ENCODE measurements around the gene CNIH4. TPM values are rescaled to one million over a fixed set of nuclear protein-coding genes. Genes with fewer than 3 reads are reported as not detected.

The CNIH4 gene
- polyA plus RNA-seq, 1 donor from 2014 or later = 53.2 TPM

DNA sequence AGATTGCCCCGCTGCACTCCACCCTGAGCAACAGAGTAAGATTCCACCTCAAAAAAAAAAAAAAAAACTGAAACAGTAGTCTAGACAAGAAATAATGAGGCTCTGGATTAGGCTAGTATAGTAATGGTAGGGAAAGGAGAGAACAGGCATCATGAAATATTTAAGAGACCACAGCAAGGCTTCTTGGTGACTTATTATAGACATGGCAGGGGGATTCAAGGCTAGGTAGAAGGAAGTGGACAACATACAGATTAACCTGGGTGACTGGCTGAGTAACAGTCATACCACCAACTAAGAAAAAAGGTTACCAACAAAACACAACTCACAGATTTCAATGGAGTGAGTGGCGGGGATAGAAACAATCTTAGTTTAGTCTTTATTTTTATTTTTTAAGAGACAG, 35.0 kb upstream of the CNIH4 start:
- Histone ChIP-seq H2AFZ (ENCODE audit: low read depth, low read length) (no peak overlapping the region), H3K27me3 (ENCODE audit: insufficient read depth, low read depth, low read length) (no peaks in the 10 kb centered on the region), H3K4me3 (ENCODE audit: low read length) (no peak overlapping the region), H3F3A (ENCODE audit: insufficient read depth, low read length, poor library complexity, severe bottlenecking) (no peaks in the 10 kb centered on the region), H3K79me2 (replicated peaks; ENCODE audit: insufficient read depth, low read length) (peaks cover 4% of the 10 kb centered on the region), H3K9me2 (ENCODE audit: insufficient read depth, low read length) (no peaks in the 10 kb centered on the region), H3K9ac (ENCODE audit: low read length) (no peak overlapping the region), H3K9me3 (ENCODE audit: low read length) (no peaks in the 10 kb centered on the region), H3K36me3 (ENCODE audit: insufficient read depth, low read length) (no peaks in the 10 kb centered on the region), H3K4me2 (ENCODE audit: low read length) (no peak overlapping the region), H3K27ac (ENCODE audit: low read length) (no peak overlapping the region), H4K20me1 (ENCODE audit: insufficient read depth) (no peaks in the 10 kb centered on the region)
- no peak for TF ChIP-seq EZH2 (IDR thresholded peaks at IDR 0.05; ENCODE audit: borderline replicate concordance, insufficient read depth, low read length, poor library complexity, severe bottlenecking)
- TF ChIP-seq RAD21 (conservative IDR thresholded peaks at IDR 0.05) = no peak
- no peak for TF ChIP-seq TAF1 (IDR thresholded peaks at IDR 0.05; ENCODE audit: low read depth)
- no peak for TF ChIP-seq SMC3 (conservative IDR thresholded peaks at IDR 0.05; ENCODE audit: poor library complexity)
- TF ChIP-seq, protein P1, sequence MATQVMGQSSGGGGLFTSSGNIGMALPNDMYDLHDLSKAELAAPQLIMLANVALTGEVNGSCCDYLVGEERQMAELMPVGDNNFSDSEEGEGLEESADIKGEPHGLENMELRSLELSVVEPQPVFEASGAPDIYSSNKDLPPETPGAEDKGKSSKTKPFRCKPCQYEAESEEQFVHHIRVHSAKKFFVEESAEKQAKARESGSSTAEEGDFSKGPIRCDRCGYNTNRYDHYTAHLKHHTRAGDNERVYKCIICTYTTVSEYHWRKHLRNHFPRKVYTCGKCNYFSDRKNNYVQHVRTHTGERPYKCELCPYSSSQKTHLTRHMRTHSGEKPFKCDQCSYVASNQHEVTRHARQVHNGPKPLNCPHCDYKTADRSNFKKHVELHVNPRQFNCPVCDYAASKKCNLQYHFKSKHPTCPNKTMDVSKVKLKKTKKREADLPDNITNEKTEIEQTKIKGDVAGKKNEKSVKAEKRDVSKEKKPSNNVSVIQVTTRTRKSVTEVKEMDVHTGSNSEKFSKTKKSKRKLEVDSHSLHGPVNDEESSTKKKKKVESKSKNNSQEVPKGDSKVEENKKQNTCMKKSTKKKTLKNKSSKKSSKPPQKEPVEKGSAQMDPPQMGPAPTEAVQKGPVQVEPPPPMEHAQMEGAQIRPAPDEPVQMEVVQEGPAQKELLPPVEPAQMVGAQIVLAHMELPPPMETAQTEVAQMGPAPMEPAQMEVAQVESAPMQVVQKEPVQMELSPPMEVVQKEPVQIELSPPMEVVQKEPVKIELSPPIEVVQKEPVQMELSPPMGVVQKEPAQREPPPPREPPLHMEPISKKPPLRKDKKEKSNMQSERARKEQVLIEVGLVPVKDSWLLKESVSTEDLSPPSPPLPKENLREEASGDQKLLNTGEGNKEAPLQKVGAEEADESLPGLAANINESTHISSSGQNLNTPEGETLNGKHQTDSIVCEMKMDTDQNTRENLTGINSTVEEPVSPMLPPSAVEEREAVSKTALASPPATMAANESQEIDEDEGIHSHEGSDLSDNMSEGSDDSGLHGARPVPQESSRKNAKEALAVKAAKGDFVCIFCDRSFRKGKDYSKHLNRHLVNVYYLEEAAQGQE (IDR thresholded peaks at IDR 0.05; ENCODE audit: borderline replicate concordance) = no peak
- TF ChIP-seq POLR2AphosphoS5 (IDR thresholded peaks at IDR 0.05) = no peak

- Histone ChIP-seq H3K9me3 (ENCODE audit: low read length) (no peaks in the 10 kb centered on the region), H3K9me2 (ENCODE audit: insufficient read depth, low read length) (no peaks in the 10 kb centered on the region), H3K27ac (ENCODE audit: low read length) (no peak overlapping the region), H3F3A (ENCODE audit: insufficient read depth, low read length, poor library complexity, severe bottlenecking) (peaks cover 3% of the 10 kb centered on the region), H3K27me3 (ENCODE audit: insufficient read depth, low read depth, low read length) (no peaks in the 10 kb centered on the region), H3K79me2 (replicated peaks; ENCODE audit: insufficient read depth, low read length) (peaks cover 25% of the 10 kb centered on the region), H3K4me2 (ENCODE audit: low read length) (no peak overlapping the region), H2AFZ (ENCODE audit: low read depth, low read length) (no peak overlapping the region), H4K20me1 (ENCODE audit: insufficient read depth) (no peaks in the 10 kb centered on the region), H3K9ac (ENCODE audit: low read length) (no peak overlapping the region), H3K4me3 (ENCODE audit: low read length) (no peak overlapping the region), H3K36me3 (ENCODE audit: insufficient read depth, low read length) (no peaks in the 10 kb centered on the region)
- no peak for TF ChIP-seq EZH2 (IDR thresholded peaks at IDR 0.05; ENCODE audit: borderline replicate concordance, insufficient read depth, low read length, poor library complexity, severe bottlenecking)
These were observed 30.7 kb upstream of the CNIH4 start for GRCh38 chr1:224325959-224326358.

DNA sequence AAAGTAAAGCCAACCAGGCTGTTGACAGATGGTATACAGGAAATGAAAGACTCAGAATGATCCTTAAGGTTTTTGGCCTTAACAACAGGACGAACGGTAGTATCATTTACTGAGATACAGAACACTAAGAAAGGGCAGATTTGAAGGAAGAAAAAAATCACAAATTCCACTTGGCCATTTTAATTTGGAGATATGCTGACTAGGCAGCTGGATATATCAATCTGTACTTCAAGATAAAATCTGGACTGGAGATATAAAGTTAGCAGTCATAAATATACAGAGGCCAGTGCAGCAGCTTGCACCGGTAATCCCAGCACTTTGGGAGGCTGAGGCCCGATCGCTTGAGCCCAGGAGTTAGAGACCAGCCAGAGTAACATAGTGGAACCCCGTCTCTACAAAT, 28.0 kb upstream of the CNIH4 start:
- TF ChIP-seq EZH2 (IDR thresholded peaks at IDR 0.05; ENCODE audit: borderline replicate concordance, insufficient read depth, low read length, poor library complexity, severe bottlenecking) (no peak), TAF1 (IDR thresholded peaks at IDR 0.05; ENCODE audit: low read depth) (no peak), POLR2AphosphoS5 (IDR thresholded peaks at IDR 0.05) (no peak), CTCF (IDR thresholded peaks at IDR 0.05; ENCODE audit: poor library complexity, severe bottlenecking) (no peak), MXI1 (conservative IDR thresholded peaks at IDR 0.05; ENCODE audit: poor library complexity, severe bottlenecking) (no peak), SMC3 (conservative IDR thresholded peaks at IDR 0.05; ENCODE audit: poor library complexity) (no peak), RAD21 (conservative IDR thresholded peaks at IDR 0.05) (no peak), EP300 (conservative IDR thresholded peaks at IDR 0.05; ENCODE audit: poor library complexity, severe bottlenecking) (no peak)
- TF ChIP-seq, protein P1 (IDR thresholded peaks at IDR 0.05; ENCODE audit: borderline replicate concordance) = no peak
- Histone ChIP-seq H3K9ac (ENCODE audit: low read length) (no peak overlapping the region), H3K4me2 (ENCODE audit: low read length) (peak overlapping the region; percentile 30), H3K36me3 (ENCODE audit: insufficient read depth, low read length) (no peaks in the 10 kb centered on the region), H2AFZ (ENCODE audit: low read depth, low read length) (no peak overlapping the region), H3F3A (ENCODE audit: insufficient read depth, low read length, poor library complexity, severe bottlenecking) (peaks cover 3% of the 10 kb centered on the region), H4K20me1 (ENCODE audit: insufficient read depth) (no peaks in the 10 kb centered on the region), H3K4me3 (ENCODE audit: low read length) (peak overlapping the region; percentile 93), H3K27ac (ENCODE audit: low read length) (no peak overlapping the region), H3K79me2 (replicated peaks; ENCODE audit: insufficient read depth, low read length) (peaks cover 25% of the 10 kb centered on the region), H3K9me3 (ENCODE audit: low read length) (no peaks in the 10 kb centered on the region), H3K27me3 (ENCODE audit: insufficient read depth, low read depth, low read length) (no peaks in the 10 kb centered on the region), H3K9me2 (ENCODE audit: insufficient read depth, low read length) (no peaks in the 10 kb centered on the region)
